Tibial nerve (tissue), 4 donors: ENCODE data around the gene SIRT6.

ENCODE experiments used
- CTCF ChIP-seq, 5 experiments: fragments of 200-600 bp in 3 of 5; fragments of 450-650 bp in 2 of 5; sonication (generic) in 3 of 5; IDR thresholded peaks; one replicate each; pipeline ENCODE4 v1.5.1; 2016 to 2019; ENCODE audit warnings: antibody characterized with exemption in 5 of 5, mild to moderate bottlenecking in 3 of 5, moderate library complexity in 2 of 5
- EP300 ChIP-seq, 2 donors: sonication (generic); formaldehyde crosslinking; IDR thresholded peaks; one replicate each; pipeline ENCODE4 v1.6.1; 2017; ENCODE audit warnings: antibody characterized with exemption in 2 of 2, mild to moderate bottlenecking in 1 of 2
- POLR2A ChIP-seq, 2 donors: fragments of 450-650 bp; IDR thresholded peaks; one replicate each; pipeline ENCODE4 v1.6.1; 2017; ENCODE audit warnings: antibody characterized with exemption in 2 of 2, mild to moderate bottlenecking in 2 of 2, moderate library complexity in 2 of 2

- TF ChIP-seq CTCF (IDR thresholded peaks at IDR 0.05), result no peak
- TF ChIP-seq POLR2A (IDR thresholded peaks at IDR 0.05), result no peak
- no peak for TF ChIP-seq EP300 (IDR thresholded peaks at IDR 0.05)
Observed at GRCh38 chr19:4161415-4162077, 20.8 kb downstream of the SIRT6 start.
